IMR-90 (cell line): ENCODE measurements around the gene IGF2BP3. TPM values are rescaled to one million over a fixed set of nuclear protein-coding genes. Genes with fewer than 3 reads are reported as not detected.

ENCODE experiments used
- ATAC-seq: fragments of 200-7000 bp; cut with Tn5 transposase; 2 replicates; pipeline ENCODE4 v1.9.1; 2020; ENCODE audit warnings: low read depth, mild to moderate bottlenecking, moderate library complexity
- BruUV-seq: library from RNA; stranded (reverse); fragments of 400-500 nt; replicated peaks from 2 replicates; lab custom pipeline; 2021; lab: Mats Ljungman, UMichigan
- CTCF ChIA-PET: fragments of 300-600 bp; formaldehyde crosslinking; extraction: SDS; loops from one replicate; lab custom pipeline; 2021; ENCODE audit warnings: antibody characterized with exemption; lab: Yijun Ruan, JAX
- POLR2A ChIA-PET: fragments of 300-600 bp; sonication (Branson Sonifier 250); formaldehyde crosslinking; loops from one replicate; lab custom pipeline; 2022; ENCODE audit warnings: antibody characterized with exemption; ENCODE audit not compliant: unreplicated experiment; lab: Charles Lee
- DNase-seq: peaks from one replicate; pipeline ENCODE4 v3.0.0; 2013
- H2AFZ ChIP-seq: replicated peaks from 2 replicates; pipeline ENCODE3; 2013; ENCODE audit warnings: low read length, mild to moderate bottlenecking; ENCODE audit not compliant: poor library complexity
- H2AK5ac ChIP-seq: 2 replicates; pipeline ENCODE4 v1.6.1; 2013; ENCODE audit warnings: low read depth, low read length, inconsistent platforms
- H2AK9ac ChIP-seq: replicated peaks from 2 replicates; pipeline ENCODE3; 2013; ENCODE audit warnings: mild to moderate bottlenecking, low read depth, low read length, moderate library complexity; ENCODE audit not compliant: poor library complexity
- H2BK120ac ChIP-seq: 2 replicates; pipeline ENCODE4 v1.6.1; 2013; ENCODE audit warnings: low read depth, low read length, inconsistent platforms
- H2BK15ac ChIP-seq: 3 replicates; pipeline ENCODE4 v1.6.1; 2013; ENCODE audit warnings: low read depth, low read length, inconsistent platforms
- H2BK20ac ChIP-seq: 2 replicates; pipeline ENCODE4 v1.6.1; 2013; ENCODE audit warnings: low read depth, mild to moderate bottlenecking, inconsistent platforms, low read length, moderate library complexity
- H2BK5ac ChIP-seq: 2 replicates; pipeline ENCODE4 v1.6.1; 2013; ENCODE audit warnings: mild to moderate bottlenecking, low read depth, low read length, inconsistent platforms; ENCODE audit not compliant: poor library complexity, severe bottlenecking
- H3K14ac ChIP-seq: replicated peaks from 2 replicates; pipeline ENCODE4 v1.6.1; 2013; ENCODE audit warnings: low read depth, low read length, inconsistent platforms
- H3K18ac ChIP-seq: 2 replicates; pipeline ENCODE4 v1.6.1; 2013; ENCODE audit warnings: low read depth, low read length, control low read depth
- H3K23ac ChIP-seq: 2 replicates; pipeline ENCODE4 v1.6.1; 2013; ENCODE audit warnings: low read depth, low read length, inconsistent platforms
- H3K27ac ChIP-seq: 2 replicates; pipeline ENCODE4 v1.5.1; 2013; ENCODE audit warnings: mild to moderate bottlenecking, control low read depth, low read length; ENCODE audit not compliant: insufficient read depth
- H3K27me3 ChIP-seq: 2 replicates; pipeline ENCODE4 v1.6.1; 2013; ENCODE audit warnings: low read length; ENCODE audit not compliant: control insufficient read depth, insufficient read depth
- H3K36me3 ChIP-seq: 2 replicates; pipeline ENCODE4 v1.6.1; 2013; ENCODE audit warnings: low read length, mixed read lengths; ENCODE audit not compliant: control insufficient read depth, insufficient read depth
- H3K4ac ChIP-seq: 2 replicates; pipeline ENCODE4 v1.6.1; 2013; ENCODE audit warnings: low read depth, low read length, inconsistent platforms
- H3K4me1 ChIP-seq: 2 replicates; pipeline ENCODE4 v1.6.1; 2013; ENCODE audit warnings: low read length, mixed read lengths; ENCODE audit not compliant: control insufficient read depth, insufficient read depth
- H3K4me2 ChIP-seq: 2 replicates; pipeline ENCODE4 v1.6.1; 2013; ENCODE audit warnings: low read depth, mild to moderate bottlenecking, control low read depth, low read length, moderate library complexity
- H3K4me3 ChIP-seq: 2 replicates; pipeline ENCODE4 v1.5.1; 2013; ENCODE audit warnings: low read depth, mild to moderate bottlenecking, control low read depth, low read length, moderate library complexity; ENCODE audit not compliant: insufficient read depth
- H3K56ac ChIP-seq: 2 replicates; pipeline ENCODE4 v1.6.1; 2013; ENCODE audit warnings: low read length, inconsistent platforms; ENCODE audit not compliant: insufficient read depth; ENCODE audit errors: extremely low read depth
- H3K79me1 ChIP-seq, 2 experiments: 2 replicates each; pipeline ENCODE4 v1.6.1; 2013; ENCODE audit warnings: low read length in 2 of 2, inconsistent platforms in 1 of 2, low read depth in 1 of 2
- H3K9ac ChIP-seq: 2 replicates; pipeline ENCODE4 v1.6.1; 2013; ENCODE audit warnings: low read depth, low read length, control low read depth
- H3K9me1 ChIP-seq: 2 replicates; pipeline ENCODE4 v1.6.1; 2013; ENCODE audit warnings: low read length, inconsistent platforms; ENCODE audit not compliant: insufficient read depth
- H3K9me3 ChIP-seq: 2 replicates; pipeline ENCODE4 v1.6.1; 2013; ENCODE audit warnings: low read length; ENCODE audit not compliant: control insufficient read depth, insufficient read depth
- H4K20me1 ChIP-seq: 2 replicates; pipeline ENCODE4 v1.6.1; 2013; ENCODE audit warnings: low read length, inconsistent platforms; ENCODE audit not compliant: insufficient read depth
- H4K5ac ChIP-seq: 2 replicates; pipeline ENCODE4 v1.6.1; 2013; ENCODE audit warnings: mild to moderate bottlenecking, low read depth, low read length, control low read depth
- H4K8ac ChIP-seq, 2 experiments: 2 replicates each; pipeline ENCODE4 v1.6.1; 2013; ENCODE audit warnings: low read depth in 2 of 2, low read length in 2 of 2, control low read depth in 1 of 2, inconsistent platforms in 1 of 2
- H4K91ac ChIP-seq: 2 replicates; pipeline ENCODE4 v1.6.1; 2013; ENCODE audit warnings: low read depth, low read length, inconsistent platforms; ENCODE audit not compliant: insufficient read depth
- BHLHE40 ChIP-seq: fragments of 150-350 bp; IDR thresholded peaks from 2 replicates; pipeline ENCODE4 v1.6.1; 2016; ENCODE audit warnings: mild to moderate bottlenecking, low read depth, low read length
- MXI1 ChIP-seq: IDR thresholded peaks from 2 replicates; pipeline ENCODE4 v1.6.1; 2012; ENCODE audit warnings: low read depth, mild to moderate bottlenecking, low read length, moderate library complexity, borderline replicate concordance
- NFE2L2 ChIP-seq: fragments of 150-350 bp; IDR thresholded peaks from 2 replicates; pipeline ENCODE4 v1.6.1; 2016; ENCODE audit warnings: low read depth, mild to moderate bottlenecking, low read length
- POLR2A ChIP-seq: IDR thresholded peaks from 2 replicates; pipeline ENCODE4 v1.6.1; 2012; ENCODE audit warnings: mild to moderate bottlenecking, low read depth, low read length
- RAD21 ChIP-seq: IDR thresholded peaks from 2 replicates; pipeline ENCODE4 v1.6.1; 2012; ENCODE audit warnings: low read length, improper control_type of control experiment
- RFX5 ChIP-seq: IDR thresholded peaks from 2 replicates; pipeline ENCODE4 v1.8.0; 2012; ENCODE audit warnings: low read depth, mild to moderate bottlenecking, low read length, moderate library complexity
- WGBS, 2 experiments: methylation state at CpG; one replicate each; pipeline versions ENCODE4 v1.1.5 to v1.1.7; 2013; ENCODE audit warnings: missing lambda C conversion rate in 2 of 2; ENCODE audit not compliant: insufficient read length in 1 of 2; ENCODE audit errors: extremely low coverage in 2 of 2; 5-methylcytosine and 5-hydroxymethylcytosine counted together
- dilution Hi-C: fragments of 300-500 bp; cut with HindIII; formaldehyde crosslinking; loops from one replicate; pipeline ENCODE4 v1.14.3; 2018; ENCODE audit warnings: low sequenced_read_pairs; ENCODE audit not compliant: unreplicated experiment
- in situ Hi-C: fragments of 300-500 bp; cut with MboI; formaldehyde crosslinking; loops from 3 replicates; pipeline ENCODE4 v1.14.3; 2019; ENCODE audit warnings: low sequenced_read_pairs, inconsistent platforms, mixed read lengths
- intact Hi-C: fragments of 100-400 bp; cut with micrococcal nuclease; formaldehyde crosslinking; loops from 2 replicates; pipeline ENCODE4 v1.10.0; 2022
- polyA plus RNA-seq, 3 experiments: library from polyadenylated mRNA; depleted of rRNA; stranded (reverse); fragments of >200 nt; gene quantifications; 2 replicates each; pipeline ENCODE4 v1.2.3, GENCODE V29; 2012; ENCODE audit warnings: low replicate concordance in 1 of 3
- total RNA-seq: library from RNA; depleted of rRNA; stranded (reverse); fragments of >200 nt; gene quantifications from 2 replicates; pipeline ENCODE4 v1.2.3, GENCODE V29; 2012

Gene IGF2BP3
- total and polyA plus RNA-seq, 2 of the 4 experiments (the other 2 are of a cell fraction) = 50.9 to 59.3 TPM

GRCh38 chr7:23346316-23346715 lies 124.0 kb downstream of the IGF2BP3 start:
- H3K27ac ChIP-seq = no peak overlapping the region
- WGBS, 2 experiments = 96% methylated on average over 5 of the region's 8 CpGs; no CpG with 5 or more reads in 1 of the 2 experiments
- in situ Hi-C loops = no loop called here

More at GRCh38 chr7:23346316-23346715, 124.0 kb downstream of the IGF2BP3 start:
- H3K9me3 ChIP-seq = no peaks in the 10 kb centered on the region
- H2BK20ac ChIP-seq = no peak overlapping the region
- no peak overlapping the region for H3K14ac ChIP-seq
- no peak overlapping the region for H4K8ac ChIP-seq
- no peak overlapping the region for H3K56ac ChIP-seq
- peaks cover 33% of the 10 kb centered on the region for H3K4me1 ChIP-seq
- POLR2A ChIA-PET = no interaction called here
- no peaks in the 10 kb centered on the region for H3K27me3 ChIP-seq
- peaks cover 26 to 67% of the 10 kb centered on the region in 2 experiments for H3K79me1 ChIP-seq
- H3K9ac ChIP-seq = no peak overlapping the region
- no peak overlapping the region for H4K91ac ChIP-seq
- no peak overlapping the region for H2AK5ac ChIP-seq
- dilution Hi-C loops = no loop called here
- peak overlapping the region; percentile 39; the same call in 1 of the 2 replicates for H3K4me2 ChIP-seq
- intact Hi-C loops = no loop called here
- no peak overlapping the region for H2AFZ ChIP-seq
- no peak overlapping the region for H3K18ac ChIP-seq
- CTCF ChIA-PET = no interaction called here
- H3K36me3 ChIP-seq = peaks cover 16% of the 10 kb centered on the region
- no peak overlapping the region for H3K4ac ChIP-seq
- no peak overlapping the region for H2AK9ac ChIP-seq
- no peak overlapping the region for H2BK120ac ChIP-seq
- no TSS peak for BruUV-seq
- no peak for TF ChIP-seq BHLHE40
- TF ChIP-seq RAD21 = no peak
- no peak for TF ChIP-seq POLR2A
- TF ChIP-seq RFX5 = no peak
- no peak for TF ChIP-seq NFE2L2
- no peak for TF ChIP-seq MXI1
- peaks cover 4% of the 10 kb centered on the region; the same call in 1 of the 2 replicates for H4K20me1 ChIP-seq
- no peak overlapping the region for H3K4me3 ChIP-seq
- H4K5ac ChIP-seq = no peak overlapping the region
- ATAC-seq (no peak), DNase-seq (no peak)
- H2BK15ac ChIP-seq = no peak overlapping the region
- peaks cover 31% of the 10 kb centered on the region for H3K9me1 ChIP-seq
- H2BK5ac ChIP-seq = no peak overlapping the region
- no peak overlapping the region for H3K23ac ChIP-seq
